Testis (tissue), 2 donors: ENCODE data around the gene RHOBTB3.

ENCODE experiments used
- POLR2A ChIP-seq: fragments of 450-650 bp; IDR thresholded peaks from one replicate; pipeline ENCODE4 v1.6.1; 2017; ENCODE audit warnings: antibody characterized with exemption, mild to moderate bottlenecking, moderate library complexity
- TF ChIP-seq, protein P1 (sequence below), 3 experiments: fragments of 450-650 bp in 2 of 3; fragments of 200-600 bp in 1 of 3; sonication (generic) in 1 of 3; IDR thresholded peaks; one replicate each; pipeline ENCODE4 v1.5.1; 2016 to 2019; ENCODE audit warnings: antibody characterized with exemption in 3 of 3, mild to moderate bottlenecking in 2 of 3, moderate library complexity in 1 of 3

GRCh38 chr5:95711501-95712346 is 19.4 kb upstream of the RHOBTB3 start:
- TF ChIP-seq, protein P1, sequence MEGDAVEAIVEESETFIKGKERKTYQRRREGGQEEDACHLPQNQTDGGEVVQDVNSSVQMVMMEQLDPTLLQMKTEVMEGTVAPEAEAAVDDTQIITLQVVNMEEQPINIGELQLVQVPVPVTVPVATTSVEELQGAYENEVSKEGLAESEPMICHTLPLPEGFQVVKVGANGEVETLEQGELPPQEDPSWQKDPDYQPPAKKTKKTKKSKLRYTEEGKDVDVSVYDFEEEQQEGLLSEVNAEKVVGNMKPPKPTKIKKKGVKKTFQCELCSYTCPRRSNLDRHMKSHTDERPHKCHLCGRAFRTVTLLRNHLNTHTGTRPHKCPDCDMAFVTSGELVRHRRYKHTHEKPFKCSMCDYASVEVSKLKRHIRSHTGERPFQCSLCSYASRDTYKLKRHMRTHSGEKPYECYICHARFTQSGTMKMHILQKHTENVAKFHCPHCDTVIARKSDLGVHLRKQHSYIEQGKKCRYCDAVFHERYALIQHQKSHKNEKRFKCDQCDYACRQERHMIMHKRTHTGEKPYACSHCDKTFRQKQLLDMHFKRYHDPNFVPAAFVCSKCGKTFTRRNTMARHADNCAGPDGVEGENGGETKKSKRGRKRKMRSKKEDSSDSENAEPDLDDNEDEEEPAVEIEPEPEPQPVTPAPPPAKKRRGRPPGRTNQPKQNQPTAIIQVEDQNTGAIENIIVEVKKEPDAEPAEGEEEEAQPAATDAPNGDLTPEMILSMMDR (IDR thresholded peaks at IDR 0.05): no peak
- TF ChIP-seq POLR2A: no peak
